Measurements from ENCODE around the gene DUSP16.

- TF ChIP-seq POLR2AphosphoS5 (IDR thresholded peaks at IDR 0.05; ENCODE audit: low read depth, low read length) (no peak), POLR2A (IDR thresholded peaks at IDR 0.05; ENCODE audit: low read depth, low read length) (no peak), TAF1 (IDR thresholded peaks at IDR 0.05; ENCODE audit: low read depth, low read length) (no peak), SPI1 (IDR thresholded peaks at IDR 0.05; ENCODE audit: low read depth, low read length) (no peak), POU2F2 (IDR thresholded peaks at IDR 0.05; ENCODE audit: low read depth, low read length) (no peak)
Observed at GRCh38 chr12:12612358-12612757, 49.7 kb upstream of the DUSP16 start.
